H1 (cell line): ENCODE measurements around the gene DNAJB5. TPM values are rescaled to one million over a fixed set of nuclear protein-coding genes. Genes with fewer than 3 reads are reported as not detected.

Experiments used
- MAFK ChIP-seq: IDR thresholded peaks from 2 replicates; pipeline ENCODE4 v1.6.1; 2012; ENCODE audit warnings: low read depth, mild to moderate bottlenecking, improper control_type of control experiment, low read length
- POLR2A ChIP-seq, 2 experiments: IDR thresholded peaks; 1 replicate in 1 of 2; 2 replicates in 1 of 2; pipeline ENCODE4 v1.6.1; 2011; ENCODE audit warnings: low read depth in 2 of 2, low read length in 2 of 2, mild to moderate bottlenecking in 2 of 2; ENCODE audit errors: control extremely low read depth in 1 of 2
- POU5F1 ChIP-seq: IDR thresholded peaks from 2 replicates; pipeline ENCODE4 v1.6.1; 2011; ENCODE audit warnings: low read depth, mild to moderate bottlenecking, low read length, moderate library complexity
- SRF ChIP-seq: IDR thresholded peaks from 2 replicates; pipeline ENCODE4 v1.6.1; 2011; ENCODE audit warnings: mild to moderate bottlenecking, low read depth, low read length, moderate library complexity
- ZNF274 ChIP-seq: IDR thresholded peaks from 2 replicates; pipeline ENCODE4 v1.7.0; 2012; ENCODE audit warnings: low read length, borderline replicate concordance; ENCODE audit errors: extremely low read depth
- polyA plus RNA-seq, 7 experiments: library from polyadenylated mRNA; depleted of rRNA in 3 of 7; stranded (reverse) in 5 of 7; unstranded in 2 of 7; fragments of >200 nt in 5 of 7; fragments of 200-250 nt in 2 of 7; gene quantifications; 1 replicate in 5 of 7; 2 replicates in 1 of 7; 4 replicates in 1 of 7; pipeline versions ENCODE4 v1.2.1 to v1.2.3, GENCODE V29; 2011 to 2013; ENCODE audit warnings: missing spikeins in 2 of 7, mixed read lengths in 2 of 7
- total RNA-seq: library from RNA; stranded (reverse); fragmentation: NEBNext Ultra II Directional; extraction: Animal tissue kit (Norgen Biotek cat#: 25700); gene quantifications from 2 replicates; pipeline ENCODE4 v1.2.1, GENCODE V29; 2021

The DNAJB5 gene
- total and polyA plus RNA-seq, 2 of the 8 experiments (the other 6 are each of a cell fraction or from before 2014, with no cell fraction given), result 25.0 to 34.1 TPM

DNA sequence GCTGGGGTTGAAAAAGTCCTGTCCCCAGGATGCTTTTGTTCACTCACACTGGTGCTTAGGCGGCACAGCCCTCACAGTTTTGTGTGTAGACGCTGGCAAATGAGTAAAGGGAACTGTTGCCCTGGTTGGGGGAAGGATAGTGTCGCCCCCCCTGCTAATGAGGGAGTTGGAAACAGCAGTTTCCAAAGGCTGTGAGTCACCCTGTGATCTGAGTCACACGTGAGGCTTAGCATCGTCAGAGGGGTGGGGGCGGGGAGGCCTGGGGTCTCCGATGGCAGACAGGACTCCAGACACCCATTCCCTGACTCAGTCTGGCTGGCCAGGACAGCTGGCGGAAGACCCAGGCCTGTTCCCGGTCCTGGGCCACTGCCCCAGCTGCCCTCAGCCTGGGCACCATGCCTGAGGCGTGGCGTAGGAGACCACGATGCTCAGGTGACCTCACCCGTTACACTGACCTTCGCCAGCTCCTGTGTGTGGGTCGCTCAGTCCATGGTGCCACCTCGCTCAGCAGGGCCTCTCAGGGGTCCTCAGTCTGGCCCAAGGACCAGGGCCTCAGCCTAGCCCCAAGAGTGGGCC is 2.9 kb downstream of the DNAJB5 start (continued):
- TF ChIP-seq SRF (no peak), MAFK (no peak), POLR2A (IDR thresholded peaks at IDR 0.05; ENCODE audit: control extremely low read depth in 1 of 2, low read depth in 2 of 2, low read length in 2 of 2) (no peak), POU5F1 (no peak), ZNF274 (no peak)
- TF ChIP-seq, all 59 proteins: peak for 0
